Endodermal cell (in vitro differentiated cells): Measurements from ENCODE around the gene BMPR1B. TPM values are rescaled to one million over a fixed set of nuclear protein-coding genes. Genes with fewer than 3 reads are reported as not detected.

ENCODE experiments used
- DNase-seq: peaks from one replicate; pipeline ENCODE4 v3.0.0-alpha.2; 2017
- H3K27ac ChIP-seq: 2 replicates; pipeline ENCODE4 v1.5.1; 2013; ENCODE audit warnings: mild to moderate bottlenecking, low read depth, low read length, moderate library complexity
- H3K27me3 ChIP-seq: 2 replicates; pipeline ENCODE4 v1.6.1; 2013; ENCODE audit warnings: mild to moderate bottlenecking, low read length, moderate library complexity; ENCODE audit not compliant: insufficient read depth, control insufficient read depth, poor library complexity, severe bottlenecking
- H3K36me3 ChIP-seq: 2 replicates; pipeline ENCODE4 v1.7.0; 2013; ENCODE audit warnings: mild to moderate bottlenecking, low read length, moderate library complexity; ENCODE audit not compliant: control insufficient read depth, insufficient read depth
- H3K4me1 ChIP-seq: one replicate; pipeline ENCODE4 v1.7.0; 2013; ENCODE audit warnings: low read length; ENCODE audit not compliant: control insufficient read depth, insufficient read depth
- H3K4me3 ChIP-seq: 2 replicates; pipeline ENCODE4 v1.5.1; 2013; ENCODE audit warnings: mild to moderate bottlenecking, low read length, moderate library complexity
- H3K9ac ChIP-seq: 2 replicates; pipeline ENCODE4 v1.6.1; 2013; ENCODE audit warnings: mild to moderate bottlenecking, low read length, moderate library complexity; ENCODE audit not compliant: poor library complexity, severe bottlenecking; ENCODE audit errors: extremely low read depth
- H3K9me3 ChIP-seq: 2 replicates; pipeline ENCODE4 v1.6.1; 2013; ENCODE audit warnings: mild to moderate bottlenecking, low read length, moderate library complexity; ENCODE audit not compliant: control insufficient read depth
- H3K27ac Mint-ChIP-seq: 2 replicates; pipeline ENCODE4 v1.8.0; 2020; ENCODE audit warnings: mixed read lengths
- H3K27me3 Mint-ChIP-seq: 2 replicates; pipeline ENCODE4 v1.8.0; 2021; ENCODE audit warnings: mild to moderate bottlenecking, mixed read lengths; ENCODE audit not compliant: insufficient read depth
- H3K36me3 Mint-ChIP-seq: 2 replicates; pipeline ENCODE4 v1.8.0; 2020; ENCODE audit warnings: low read depth, mixed read lengths
- H3K4me1 Mint-ChIP-seq: 2 replicates; pipeline ENCODE4 v1.8.0; 2020; ENCODE audit warnings: mixed read lengths
- H3K4me3 Mint-ChIP-seq: 2 replicates; pipeline ENCODE4 v1.8.0; 2020; ENCODE audit warnings: mild to moderate bottlenecking, moderate library complexity, mixed read lengths
- H3K9me3 Mint-ChIP-seq: 2 replicates; pipeline ENCODE4 v1.8.0; 2020; ENCODE audit warnings: mild to moderate bottlenecking, mixed read lengths
- WGBS, 2 experiments: methylation state at CpG; one replicate each; pipeline versions ENCODE4 v1.1.5 to v1.1.7; 2013; ENCODE audit warnings: missing lambda C conversion rate in 2 of 2, mixed read lengths in 1 of 2; ENCODE audit not compliant: insufficient coverage in 1 of 2, insufficient read length in 1 of 2; 5-methylcytosine and 5-hydroxymethylcytosine counted together
- total RNA-seq, 2 donors: library from RNA; stranded (reverse); fragmentation: NEBNext Ultra II Directional in 1 of 2; extraction: Animal tissue kit (Norgen Biotek cat#: 25700) in 1 of 2; gene quantifications; 2 replicates in 1 of 2; 3 replicates in 1 of 2; pipeline ENCODE4 v1.2.1, GENCODE V29; 2021
- TF ChIP-seq, protein P1 (sequence below): fragments of 200-600 bp; sonication (generic); conservative IDR thresholded peaks from 2 replicates; pipeline ENCODE4 v1.5.0; 2021; ENCODE audit warnings: antibody characterized with exemption, mild to moderate bottlenecking

Gene BMPR1B
- total RNA-seq, 2 donors from 2014 or later: 2.8 to 3.6 TPM

DNA sequence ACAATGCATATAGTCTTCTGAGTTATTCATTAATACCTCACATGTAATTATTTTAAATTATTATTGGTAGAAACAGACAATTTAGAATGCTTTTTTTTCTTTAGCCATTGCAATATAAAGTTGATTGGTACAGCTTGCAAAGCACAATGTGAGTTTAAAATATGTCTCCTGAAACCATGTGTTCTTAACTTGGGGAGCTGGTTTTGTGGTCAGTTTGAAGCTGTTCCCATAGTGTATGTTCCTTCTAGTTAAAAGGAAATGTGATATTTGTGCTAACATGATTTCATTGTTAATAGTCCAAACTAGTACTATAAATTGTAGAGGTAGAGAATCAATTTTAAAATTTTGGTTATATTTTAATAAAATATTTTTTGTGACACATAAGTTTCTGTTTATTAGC lies 247.2 kb downstream of the BMPR1B start:
- Histone ChIP-seq H3K36me3 (no peaks in the 10 kb centered on the region), H3K9me3 (no peaks in the 10 kb centered on the region), H3K4me1 (no peaks in the 10 kb centered on the region), H3K27me3 (no peaks in the 10 kb centered on the region), H3K9ac (no peak overlapping the region), H3K27ac (no peak overlapping the region), H3K4me3 (no peak overlapping the region)
- H3K4me1 Mint-ChIP-seq: peaks cover 2% of the 10 kb centered on the region
- H3K27ac Mint-ChIP-seq: no peak overlapping the region
- no peak for DNase-seq
- H3K9me3 Mint-ChIP-seq: no peaks in the 10 kb centered on the region
- H3K4me3 Mint-ChIP-seq: no peak overlapping the region
- TF ChIP-seq, protein P1, sequence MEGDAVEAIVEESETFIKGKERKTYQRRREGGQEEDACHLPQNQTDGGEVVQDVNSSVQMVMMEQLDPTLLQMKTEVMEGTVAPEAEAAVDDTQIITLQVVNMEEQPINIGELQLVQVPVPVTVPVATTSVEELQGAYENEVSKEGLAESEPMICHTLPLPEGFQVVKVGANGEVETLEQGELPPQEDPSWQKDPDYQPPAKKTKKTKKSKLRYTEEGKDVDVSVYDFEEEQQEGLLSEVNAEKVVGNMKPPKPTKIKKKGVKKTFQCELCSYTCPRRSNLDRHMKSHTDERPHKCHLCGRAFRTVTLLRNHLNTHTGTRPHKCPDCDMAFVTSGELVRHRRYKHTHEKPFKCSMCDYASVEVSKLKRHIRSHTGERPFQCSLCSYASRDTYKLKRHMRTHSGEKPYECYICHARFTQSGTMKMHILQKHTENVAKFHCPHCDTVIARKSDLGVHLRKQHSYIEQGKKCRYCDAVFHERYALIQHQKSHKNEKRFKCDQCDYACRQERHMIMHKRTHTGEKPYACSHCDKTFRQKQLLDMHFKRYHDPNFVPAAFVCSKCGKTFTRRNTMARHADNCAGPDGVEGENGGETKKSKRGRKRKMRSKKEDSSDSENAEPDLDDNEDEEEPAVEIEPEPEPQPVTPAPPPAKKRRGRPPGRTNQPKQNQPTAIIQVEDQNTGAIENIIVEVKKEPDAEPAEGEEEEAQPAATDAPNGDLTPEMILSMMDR: no peak
- H3K27me3 Mint-ChIP-seq: no peaks in the 10 kb centered on the region
- H3K36me3 Mint-ChIP-seq: no peaks in the 10 kb centered on the region

DNA sequence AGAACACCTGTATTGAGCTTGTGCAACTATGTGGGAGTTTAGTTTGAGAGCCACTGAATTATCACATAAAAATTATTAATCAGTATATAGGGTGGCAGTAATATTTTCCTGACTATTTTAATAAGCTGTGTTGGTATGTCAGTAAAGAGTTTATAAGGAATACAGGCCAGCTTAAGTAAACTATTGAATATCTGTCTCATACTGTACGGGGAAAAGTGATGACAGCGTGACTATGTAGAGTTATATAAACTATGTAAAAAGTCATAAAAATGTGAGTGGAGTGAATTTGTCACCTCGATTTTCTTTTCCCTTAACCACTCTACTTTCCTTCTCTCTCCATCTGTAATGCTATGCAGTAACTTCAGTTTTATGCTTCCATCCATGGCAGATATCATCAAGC lies 250.2 kb downstream of the BMPR1B start:
- Histone ChIP-seq H3K4me1 (no peaks in the 10 kb centered on the region), H3K27me3 (no peaks in the 10 kb centered on the region), H3K9me3 (no peaks in the 10 kb centered on the region), H3K9ac (no peak overlapping the region), H3K36me3 (no peaks in the 10 kb centered on the region), H3K4me3 (no peak overlapping the region), H3K27ac (no peak overlapping the region)
- TF ChIP-seq, protein P1: no peak
- no peaks in the 10 kb centered on the region for H3K9me3 Mint-ChIP-seq
- no peak overlapping the region for H3K4me3 Mint-ChIP-seq
- no peak for DNase-seq
- no peaks in the 10 kb centered on the region for H3K36me3 Mint-ChIP-seq
- H3K4me1 Mint-ChIP-seq: peaks cover 2% of the 10 kb centered on the region
- WGBS, 2 experiments: 95% methylated on average over 3 of the region's 3 CpGs; no CpG with 5 or more reads in 1 of the 2 experiments
- no peak overlapping the region for H3K27ac Mint-ChIP-seq
- no peaks in the 10 kb centered on the region for H3K27me3 Mint-ChIP-seq

DNA sequence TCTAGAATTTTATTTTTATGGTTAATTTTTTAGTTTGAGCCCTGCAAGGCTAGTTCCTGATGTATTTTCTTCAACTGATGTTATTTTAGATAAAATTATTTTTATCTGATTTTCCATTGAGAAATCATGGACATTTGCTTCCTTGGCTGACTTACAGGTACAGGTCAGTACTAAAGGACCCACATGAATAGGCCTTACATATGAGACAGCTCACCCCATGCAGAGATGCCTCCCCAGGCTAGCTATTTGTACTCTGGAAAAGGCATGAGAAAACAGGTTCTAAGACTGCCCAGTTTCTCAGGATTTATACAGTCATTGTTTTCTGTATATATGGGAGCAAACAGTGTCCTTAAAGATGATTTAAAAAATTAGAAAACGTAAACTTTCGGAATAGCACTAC lies 255.5 kb downstream of the BMPR1B start:
- TF ChIP-seq, protein P1: no peak
- no peak overlapping the region for H3K27ac Mint-ChIP-seq
- Histone ChIP-seq H3K4me1 (no peaks in the 10 kb centered on the region), H3K4me3 (no peak overlapping the region), H3K27ac (no peak overlapping the region), H3K27me3 (no peaks in the 10 kb centered on the region), H3K9ac (no peak overlapping the region), H3K9me3 (no peaks in the 10 kb centered on the region), H3K36me3 (no peaks in the 10 kb centered on the region)
- no peak overlapping the region for H3K4me3 Mint-ChIP-seq
- H3K9me3 Mint-ChIP-seq: no peaks in the 10 kb centered on the region
- H3K4me1 Mint-ChIP-seq: peaks cover 15% of the 10 kb centered on the region
- 91 to 94% methylated on average over 2 of the region's 2 CpGs for WGBS, 2 experiments
- H3K36me3 Mint-ChIP-seq: no peaks in the 10 kb centered on the region
- DNase-seq: no peak
- no peaks in the 10 kb centered on the region for H3K27me3 Mint-ChIP-seq
